AG04449 (cell line): Measurements from ENCODE around the gene ASCC3.

Experiments
- CTCF ChIA-PET: fragments of 350-600 bp; formaldehyde crosslinking; extraction: SDS; loops from one replicate; lab custom pipeline; 2021; ENCODE audit warnings: antibody characterized with exemption; lab: Yijun Ruan, JAX
- POLR2A ChIA-PET: fragments of 400-600, 350-600 bp; formaldehyde crosslinking; extraction: SDS; loops from one replicate; lab custom pipeline; 2020; ENCODE audit warnings: antibody characterized with exemption, inconsistent platforms; lab: Yijun Ruan, JAX
- DNase-seq: peaks from one replicate; pipeline ENCODE4 v3.0.0-alpha.2; 2010; ENCODE audit warnings: low read depth, low spot score
- H3K4me3 ChIP-seq: 2 replicates; pipeline ENCODE4 v1.5.1; 2011; ENCODE audit warnings: low read depth, mild to moderate bottlenecking, control low read depth, low read length
- TF ChIP-seq, protein P1 (sequence below): IDR thresholded peaks from one replicate; pipeline ENCODE4 v1.5.1; 2011; ENCODE audit warnings: mild to moderate bottlenecking, moderate library complexity, low read length, control low read depth, inconsistent platforms; ENCODE audit not compliant: insufficient read depth; ENCODE audit errors: missing control alignments

The ASCC3 gene

DNA sequence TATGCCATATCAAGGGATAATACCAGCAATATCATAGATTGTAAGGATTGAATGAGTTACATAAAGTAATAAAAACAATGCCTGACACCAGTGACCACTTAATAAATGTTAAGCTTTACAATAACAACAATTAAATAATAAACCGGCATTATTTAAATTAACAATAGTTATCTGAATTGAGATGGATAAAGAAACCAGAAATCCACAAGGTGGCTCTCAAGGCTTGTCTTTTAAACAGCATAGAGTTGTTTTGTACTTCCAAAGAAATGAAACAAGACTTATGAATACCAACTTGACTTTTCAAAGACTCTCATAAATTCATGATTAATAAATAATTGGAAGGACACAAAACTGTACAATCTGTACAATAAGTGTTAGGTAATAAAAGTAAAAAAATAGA lies 203.1 kb downstream of the ASCC3 start:
- no peak for DNase-seq
- no peak overlapping the region for H3K4me3 ChIP-seq
- TF ChIP-seq, protein P1, sequence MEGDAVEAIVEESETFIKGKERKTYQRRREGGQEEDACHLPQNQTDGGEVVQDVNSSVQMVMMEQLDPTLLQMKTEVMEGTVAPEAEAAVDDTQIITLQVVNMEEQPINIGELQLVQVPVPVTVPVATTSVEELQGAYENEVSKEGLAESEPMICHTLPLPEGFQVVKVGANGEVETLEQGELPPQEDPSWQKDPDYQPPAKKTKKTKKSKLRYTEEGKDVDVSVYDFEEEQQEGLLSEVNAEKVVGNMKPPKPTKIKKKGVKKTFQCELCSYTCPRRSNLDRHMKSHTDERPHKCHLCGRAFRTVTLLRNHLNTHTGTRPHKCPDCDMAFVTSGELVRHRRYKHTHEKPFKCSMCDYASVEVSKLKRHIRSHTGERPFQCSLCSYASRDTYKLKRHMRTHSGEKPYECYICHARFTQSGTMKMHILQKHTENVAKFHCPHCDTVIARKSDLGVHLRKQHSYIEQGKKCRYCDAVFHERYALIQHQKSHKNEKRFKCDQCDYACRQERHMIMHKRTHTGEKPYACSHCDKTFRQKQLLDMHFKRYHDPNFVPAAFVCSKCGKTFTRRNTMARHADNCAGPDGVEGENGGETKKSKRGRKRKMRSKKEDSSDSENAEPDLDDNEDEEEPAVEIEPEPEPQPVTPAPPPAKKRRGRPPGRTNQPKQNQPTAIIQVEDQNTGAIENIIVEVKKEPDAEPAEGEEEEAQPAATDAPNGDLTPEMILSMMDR: no peak
- ChIA-PET CTCF (interaction anchor here (0.7 to 3.9 kb wide), 6 partner anchors 14 to 676 kb away, joined by 3 to 19 read pairs (median 3); no protein-coding TSS in a partner anchor), POLR2A (interaction anchor here (0.9 kb wide), 1 partner anchor 203 kb away, joined by 3 read pairs; the partner anchor contains the start of gene ASCC3)

- H3K4me3 ChIP-seq: no peak overlapping the region
- CTCF ChIA-PET: interaction anchor here (0.7 to 3.9 kb wide), 5 partner anchors 13 to 570 kb away, joined by 3 to 19 read pairs (median 3); no protein-coding TSS in a partner anchor
- TF ChIP-seq, protein P1: no peak
- no peak for DNase-seq
- POLR2A ChIA-PET: no interaction called here
Observed at GRCh38 chr6:100677240-100677639, 203.9 kb downstream of the ASCC3 start.

DNA sequence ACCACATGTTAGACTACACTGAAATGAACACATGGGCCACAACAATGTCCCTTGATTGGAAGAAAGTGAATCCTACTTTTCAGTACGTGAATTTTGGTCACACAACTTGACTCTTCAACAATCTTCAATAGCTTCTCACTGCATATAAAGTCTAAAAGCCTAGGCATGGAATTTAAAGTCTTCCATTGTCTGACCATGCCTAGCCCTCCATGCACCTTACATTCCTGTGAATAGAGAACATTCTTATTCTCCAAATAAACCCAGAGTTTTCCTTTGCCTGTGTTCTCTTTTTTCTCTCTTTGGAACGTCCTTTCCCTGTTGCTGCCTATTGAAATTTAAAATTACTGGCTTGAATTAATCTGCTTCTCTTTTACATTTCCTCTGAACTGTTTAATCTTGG lies 207.5 kb downstream of the ASCC3 start:
- DNase-seq: no peak
- POLR2A ChIA-PET: no interaction called here
- CTCF ChIA-PET: interaction anchor here (1.0 to 2.6 kb wide), 2 partner anchors 9 to 46 kb away, joined by 4 to 11 read pairs; no protein-coding TSS in a partner anchor
- no peak overlapping the region for H3K4me3 ChIP-seq
- TF ChIP-seq, protein P1: no peak

DNA sequence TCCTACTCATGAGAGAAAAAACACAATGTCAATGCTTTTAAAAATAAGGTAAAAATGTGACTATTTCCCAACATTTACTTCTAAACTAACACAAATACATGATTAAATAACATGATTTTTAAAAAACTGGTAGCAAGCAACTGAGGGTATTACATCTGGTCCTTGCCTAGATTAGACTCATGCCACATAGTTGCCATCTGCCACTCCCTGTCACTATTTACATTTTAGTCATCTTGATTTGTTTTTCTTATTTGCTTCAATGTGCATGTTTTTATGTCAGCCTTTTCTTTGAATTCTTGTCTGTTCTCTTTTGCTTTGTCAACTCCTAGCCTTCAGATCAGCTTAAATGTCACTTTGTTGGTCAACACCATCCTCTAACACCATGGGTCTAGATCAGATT lies 209.4 kb downstream of the ASCC3 start:
- DNase-seq: no peak
- TF ChIP-seq, protein P1: no peak
- ChIA-PET CTCF (interaction anchor here (0.7 to 1.0 kb wide), 2 partner anchors 8 to 12 kb away, joined by 3 read pairs; no protein-coding TSS in a partner anchor), POLR2A (no interaction called here)
- no peak overlapping the region for H3K4me3 ChIP-seq

GRCh38 chr6:100670056-100670455 lies 211.1 kb downstream of the ASCC3 start:
- POLR2A ChIA-PET: no interaction called here
- no peak for DNase-seq
- TF ChIP-seq, protein P1: no peak
- H3K4me3 ChIP-seq: no peak overlapping the region
- CTCF ChIA-PET: no interaction called here

DNA sequence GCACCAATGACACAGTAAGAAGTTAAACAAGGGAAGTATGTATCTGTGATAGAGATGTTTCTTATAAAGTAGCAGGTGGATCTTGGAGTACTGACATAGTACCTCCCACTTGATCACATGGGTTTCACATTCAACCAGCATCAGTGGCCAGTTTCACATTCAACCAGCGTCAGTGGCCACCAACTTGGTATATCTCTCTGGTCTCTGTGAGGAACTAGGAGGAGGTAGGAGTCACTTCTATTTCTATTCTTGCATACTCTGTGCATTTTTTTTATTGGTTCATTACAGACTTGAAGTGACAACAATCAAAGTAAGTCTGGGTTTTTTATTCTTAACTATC lies 216.1 kb downstream of the ASCC3 start:
- TF ChIP-seq, protein P1: no peak
- H3K4me3 ChIP-seq: no peak overlapping the region
- CTCF ChIA-PET: interaction anchor here (0.8 to 12.2 kb wide), 41 partner anchors 9 to 797 kb away, joined by 3 to 100 read pairs (median 5); partner anchors contain the start of gene SIM1
- POLR2A ChIA-PET: no interaction called here
- no peak for DNase-seq
